Endometrium (tissue), 2 donors: ENCODE data around the gene CCDC120.
A peak's percentile ranks its signal among the peaks of the same experiment; 100 is the strongest.

Experiments
- FAIRE-seq: peaks from 2 replicates; lab custom pipeline; 2012; peaks lifted over from hg19 to GRCh38; lab: Jason Lieb, UNC
- donor health status: control.
- donor health status: control.

CCDC120 gene

DNA sequence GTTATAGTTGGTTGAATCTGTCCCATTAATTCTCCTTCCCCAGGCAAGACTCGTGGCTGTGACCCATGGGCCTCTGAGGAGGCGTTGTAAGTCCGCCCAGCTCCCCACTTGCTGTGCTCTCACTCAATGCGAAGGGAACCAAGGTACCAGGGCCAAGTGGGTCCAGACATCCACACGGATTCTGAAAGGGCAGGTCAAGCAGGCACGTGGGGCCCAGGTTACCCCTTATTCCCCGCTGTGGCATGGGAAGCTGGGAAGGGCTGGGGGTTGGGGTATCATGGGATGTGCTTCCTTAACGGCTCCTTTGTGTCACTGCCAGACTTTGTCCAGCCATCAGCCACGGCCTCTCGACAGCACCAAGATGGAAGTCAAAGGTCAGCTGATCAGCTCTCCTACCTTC, 3.1 kb downstream of the CCDC120 start:
- no peak for FAIRE-seq

DNA sequence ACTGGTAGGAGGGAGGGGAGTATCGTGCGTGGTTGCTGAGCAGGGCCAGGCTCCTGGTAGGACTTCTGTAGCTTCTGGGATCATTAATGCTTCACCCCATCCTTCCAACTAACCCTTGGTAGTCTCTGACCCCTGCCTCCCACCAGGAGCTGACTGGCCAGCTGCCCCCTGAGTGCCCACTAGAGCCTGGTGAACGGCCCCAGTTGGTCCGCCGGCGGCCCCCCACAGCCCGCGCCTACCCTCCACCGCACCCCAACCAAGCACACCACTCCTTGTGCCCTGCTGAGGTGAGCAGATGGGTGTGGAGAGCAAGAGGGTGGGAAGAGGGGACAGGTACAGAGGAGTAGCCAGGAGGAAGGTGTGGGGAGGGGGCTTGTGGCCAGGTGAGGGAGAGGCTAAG, 4.9 kb downstream of the CCDC120 start:
- FAIRE-seq = no peak

DNA sequence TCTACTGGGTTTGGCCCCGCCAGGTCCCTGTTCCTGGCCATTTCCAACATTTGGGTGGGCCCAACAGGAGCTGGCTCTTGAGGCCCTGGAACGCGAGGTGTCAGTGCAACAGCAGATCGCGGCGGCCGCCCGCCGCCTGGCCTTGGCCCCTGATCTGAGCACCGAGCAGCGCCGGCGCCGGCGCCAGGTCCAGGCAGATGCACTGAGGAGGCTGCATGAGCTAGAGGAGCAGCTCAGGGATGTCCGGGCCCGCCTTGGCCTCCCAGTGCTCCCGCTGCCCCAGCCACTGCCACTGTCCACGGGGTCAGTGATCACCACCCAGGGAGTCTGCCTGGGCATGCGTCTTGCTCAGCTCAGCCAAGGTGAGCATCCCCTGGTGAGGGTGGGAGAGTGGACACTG, 5.5 kb downstream of the CCDC120 start:
- FAIRE-seq = no peak

DNA sequence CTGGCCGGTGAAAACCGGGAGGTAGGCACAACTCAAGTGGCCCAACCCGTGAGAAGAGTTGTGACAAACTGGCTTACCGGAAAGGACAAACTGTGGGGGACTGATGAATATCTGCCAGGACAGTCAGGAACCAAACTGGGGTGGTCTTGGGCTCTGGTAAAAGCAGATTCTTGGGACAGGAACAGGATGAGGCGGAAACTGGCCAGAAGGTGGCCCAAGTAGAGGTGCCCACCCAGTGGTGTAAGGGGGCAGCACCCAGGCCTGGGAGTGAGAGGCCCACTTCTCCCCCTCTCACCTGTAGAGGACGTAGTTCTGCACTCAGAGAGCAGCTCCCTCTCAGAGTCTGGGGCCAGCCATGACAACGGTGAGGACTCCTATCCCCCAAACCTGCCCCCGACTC, 5.9 kb downstream of the CCDC120 start:
- FAIRE-seq = no peak

DNA sequence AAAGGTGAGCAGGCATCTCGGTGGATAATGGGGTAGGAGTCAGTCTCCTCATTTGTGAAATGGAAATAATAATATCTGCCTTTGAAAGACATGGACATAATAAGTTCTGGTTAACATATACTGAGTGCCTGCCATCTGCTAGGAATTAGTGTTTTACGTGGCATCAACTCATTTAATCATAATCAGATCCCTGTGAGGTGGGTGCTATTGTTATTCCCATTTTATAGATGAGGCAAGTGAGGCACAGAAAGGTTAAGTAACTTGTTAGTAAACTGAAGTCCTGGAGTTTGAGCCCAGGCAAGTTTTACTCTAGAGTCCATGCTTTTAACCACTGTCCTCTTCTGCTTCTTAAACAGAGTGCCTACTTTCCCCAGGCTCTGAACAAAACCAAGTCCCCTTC, 7.5 kb downstream of the CCDC120 start:
- FAIRE-seq = no peak

DNA sequence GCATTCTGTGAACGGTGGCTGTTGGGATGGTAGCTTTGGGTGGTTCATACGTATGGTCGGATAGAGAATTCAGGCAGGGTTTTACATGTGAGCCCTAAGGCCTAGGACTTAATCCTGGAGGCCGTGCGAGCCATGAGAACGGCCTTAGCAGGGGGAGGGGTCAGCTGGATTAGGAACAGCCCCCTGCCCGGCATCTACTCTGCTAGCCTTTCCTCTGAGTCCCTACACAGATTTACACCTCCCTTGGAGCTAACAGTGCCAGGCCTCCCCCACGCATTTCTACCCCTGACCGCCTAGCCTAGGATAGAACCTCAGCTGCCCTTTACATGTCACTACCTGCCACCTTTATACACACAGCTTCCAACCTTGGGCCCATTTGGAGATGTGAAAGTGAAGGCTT, 7.9 kb downstream of the CCDC120 start:
- FAIRE-seq = no peak

DNA sequence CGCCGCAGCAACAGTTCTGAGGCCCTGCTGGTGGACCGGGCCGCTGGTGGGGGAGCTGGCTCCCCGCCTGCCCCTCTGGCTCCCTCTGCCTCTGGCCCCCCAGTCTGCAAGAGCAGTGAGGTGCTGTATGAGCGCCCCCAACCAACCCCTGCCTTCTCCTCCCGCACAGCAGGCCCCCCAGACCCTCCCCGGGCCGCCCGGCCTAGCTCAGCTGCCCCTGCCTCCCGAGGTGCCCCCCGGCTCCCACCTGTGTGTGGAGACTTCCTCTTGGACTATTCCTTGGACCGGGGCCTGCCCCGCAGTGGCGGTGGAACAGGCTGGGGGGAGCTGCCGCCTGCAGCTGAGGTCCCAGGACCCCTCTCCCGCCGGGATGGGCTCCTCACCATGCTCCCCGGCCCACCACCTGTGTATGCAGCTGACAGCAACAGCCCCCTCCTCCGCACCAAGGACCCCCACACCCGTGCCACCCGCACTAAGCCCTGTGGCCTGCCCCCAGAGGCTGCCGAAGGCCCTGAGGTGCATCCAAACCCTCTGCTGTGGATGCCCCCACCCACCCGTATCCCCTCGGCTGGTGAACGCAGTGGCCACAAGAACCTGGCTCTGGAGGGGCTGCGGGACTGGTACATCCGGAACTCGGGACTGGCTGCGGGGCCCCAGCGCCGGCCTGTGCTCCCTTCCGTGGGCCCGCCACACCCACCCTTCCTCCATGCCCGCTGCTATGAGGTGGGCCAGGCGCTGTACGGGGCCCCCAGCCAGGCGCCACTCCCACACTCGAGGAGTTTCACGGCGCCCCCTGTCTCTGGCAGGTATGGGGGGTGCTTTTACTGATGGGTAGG, 8.7 kb downstream of the CCDC120 start:
- no peak for FAIRE-seq

DNA sequence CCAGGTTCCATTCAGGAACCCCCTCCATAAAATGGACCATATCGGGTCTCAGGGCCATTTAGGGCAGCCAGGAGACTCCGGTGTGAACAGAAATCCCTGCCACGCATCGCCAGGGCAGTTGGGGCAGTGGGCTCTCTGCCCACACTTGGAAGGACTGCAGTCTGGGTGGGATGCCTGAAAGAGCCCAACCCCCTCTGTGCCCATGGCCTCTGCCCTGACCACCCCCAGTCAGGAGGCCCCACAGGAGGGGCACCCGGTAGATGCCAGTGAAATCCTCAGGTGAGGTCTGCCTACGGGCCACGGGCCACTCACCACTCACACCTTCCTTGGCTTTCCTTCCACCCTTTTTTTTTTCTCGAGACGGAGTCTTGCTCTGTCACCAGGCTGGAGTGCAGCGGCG, 10.2 kb downstream of the CCDC120 start:
- no peak for FAIRE-seq

DNA sequence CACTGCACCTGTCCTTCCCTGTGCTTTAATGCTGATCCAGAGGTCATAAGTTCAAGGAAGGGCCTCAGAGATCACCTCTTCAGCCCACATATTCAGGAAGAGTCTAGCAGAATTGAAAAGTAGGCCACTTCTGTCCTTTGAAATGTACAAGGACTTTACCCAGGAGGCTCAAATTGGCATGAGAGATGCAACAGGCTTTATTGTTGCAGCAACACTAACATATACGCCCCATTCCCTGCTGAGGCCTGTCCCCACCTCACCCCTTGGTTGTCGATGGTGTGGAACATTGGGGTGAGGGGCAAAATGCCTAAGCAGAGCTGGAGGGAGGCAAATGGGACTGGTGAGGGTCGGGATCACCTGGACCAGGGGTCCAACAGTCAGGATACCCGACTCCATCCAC, 12.2 kb downstream of the CCDC120 start:
- no peak for FAIRE-seq

DNA sequence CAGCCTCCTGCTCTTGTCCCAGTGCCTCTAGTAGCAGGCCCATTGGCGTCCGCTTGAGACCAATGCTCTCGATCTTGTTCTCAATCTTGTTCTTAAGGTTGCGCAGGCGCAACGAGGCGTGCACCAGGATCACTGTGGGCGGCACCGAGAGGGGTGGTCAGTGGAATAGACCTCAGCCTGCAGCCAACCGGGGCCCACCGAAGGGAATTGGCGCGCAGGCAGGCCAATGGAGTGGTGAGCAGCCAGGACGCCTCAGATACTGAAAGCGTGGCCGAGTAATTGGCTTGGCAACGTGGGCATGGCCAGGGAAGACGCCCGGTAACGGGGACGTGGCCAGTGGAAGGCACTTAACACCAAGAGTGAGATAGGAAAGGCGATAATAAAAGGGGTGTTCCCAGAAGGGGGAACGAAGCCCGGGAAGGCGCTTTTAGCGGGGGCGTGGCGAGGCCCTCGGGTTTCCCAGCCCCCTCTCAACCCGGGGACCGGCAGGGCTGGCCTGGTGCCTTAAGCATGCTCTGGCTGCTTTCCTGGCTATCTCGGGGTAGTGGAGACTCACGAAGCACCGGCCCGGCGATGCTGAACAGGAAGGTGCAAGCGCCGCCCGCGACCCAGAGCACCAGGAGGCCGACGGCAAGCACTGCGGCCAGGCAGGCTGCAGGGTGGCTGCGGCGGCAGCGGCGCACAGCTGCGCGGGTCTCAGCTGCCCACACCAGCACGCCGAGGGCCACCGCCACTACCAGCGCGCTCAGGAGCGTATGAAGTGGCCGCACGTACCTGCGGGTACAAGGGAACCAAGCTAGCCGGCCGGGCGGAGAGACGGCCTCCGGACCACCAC, 13.3 kb downstream of the CCDC120 start:
- FAIRE-seq = no peak

DNA sequence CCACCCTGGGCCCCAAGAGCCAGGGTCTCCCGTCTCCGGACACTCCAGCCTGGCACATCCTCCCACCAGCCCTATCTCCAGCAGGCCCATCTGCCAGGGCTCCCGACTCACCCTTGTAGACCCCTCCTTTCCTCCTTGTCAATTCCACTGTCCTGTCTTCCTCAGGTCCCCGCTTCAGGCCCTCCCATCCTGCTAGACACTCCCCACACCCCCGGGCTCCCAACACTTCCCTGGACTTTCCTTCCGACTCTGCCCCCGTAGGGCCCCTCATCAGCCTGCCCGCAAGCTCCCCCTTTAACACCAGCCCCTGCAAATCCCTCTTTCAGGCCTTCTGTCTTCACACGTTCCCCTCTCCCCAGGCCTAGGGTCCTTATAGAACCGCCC, 13.9 kb downstream of the CCDC120 start:
- FAIRE-seq = no peak

DNA sequence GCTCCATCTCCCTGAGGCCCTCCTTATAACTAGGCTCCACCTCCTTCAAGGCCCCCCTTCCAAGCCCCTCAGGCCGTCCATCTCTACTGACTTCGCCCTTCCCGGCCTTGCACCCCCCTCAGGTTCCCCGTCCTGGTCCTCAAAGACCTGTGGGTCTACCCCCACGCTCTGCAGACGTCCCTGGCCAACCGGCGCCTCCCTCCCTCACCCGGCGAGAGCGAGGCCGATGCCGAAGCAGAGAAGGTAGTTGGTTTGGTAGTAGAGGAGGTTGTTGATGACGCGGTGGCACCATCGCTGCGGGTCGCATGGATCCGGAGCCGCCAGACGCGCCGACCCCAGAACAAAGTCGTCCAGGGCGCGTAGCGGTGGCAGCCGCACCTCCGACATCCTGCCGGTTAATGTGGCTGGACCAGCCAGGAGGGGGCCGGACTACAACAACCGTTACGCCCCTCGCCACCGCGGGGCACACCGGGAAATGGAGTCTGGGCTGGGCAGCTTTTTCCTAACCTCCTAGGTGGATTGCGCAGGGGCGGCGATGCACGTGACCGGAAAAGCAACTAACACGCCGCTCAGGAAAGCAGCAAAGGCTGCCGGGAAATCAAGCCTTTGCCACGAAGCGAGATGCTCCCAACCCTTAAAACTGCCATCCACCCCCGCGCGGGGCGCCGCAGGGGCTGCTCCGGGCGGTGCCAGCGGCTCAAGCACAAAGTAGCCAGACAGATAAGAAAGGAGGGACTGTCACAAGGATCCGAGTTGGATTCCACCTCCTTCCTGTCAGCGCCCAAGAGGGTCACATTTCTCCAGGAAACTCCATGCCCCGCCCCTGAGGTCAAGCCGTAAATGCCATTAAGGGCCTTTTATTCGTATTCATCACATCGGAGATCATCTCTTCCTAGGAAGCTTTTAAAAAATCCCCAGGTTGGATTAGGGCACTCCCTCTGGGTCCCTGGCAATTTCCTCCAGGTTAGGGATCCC, 15.1 kb downstream of the CCDC120 start, which contains the start of gene PRAF2:
Gene PRAF2, minus strand, starts transcription at position 402 of the 975 bp plus-strand sequence. Its CDS starts 15 bp downstream, at position 387.
- peak; percentile 12 for FAIRE-seq

DNA sequence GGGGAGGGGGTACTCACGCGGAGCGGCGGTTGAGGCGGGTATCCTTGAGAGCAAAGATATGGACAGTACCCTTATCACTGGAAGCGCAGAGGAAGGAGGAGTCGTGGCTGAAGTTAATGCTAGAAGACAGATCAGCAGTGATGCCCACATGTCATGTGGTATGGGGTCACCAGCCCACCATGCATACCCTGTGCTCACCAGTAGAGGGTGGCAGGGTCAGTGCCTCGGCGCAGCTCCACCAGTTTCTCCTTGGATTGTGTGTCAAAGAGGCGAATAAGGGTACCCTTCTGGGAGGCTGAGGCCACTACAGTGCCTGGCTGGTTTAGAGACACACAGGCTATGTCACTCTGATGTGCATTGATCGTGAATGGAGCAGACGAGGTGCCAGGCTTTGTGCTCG, 16.5 kb downstream of the CCDC120 start:
- no peak for FAIRE-seq

DNA sequence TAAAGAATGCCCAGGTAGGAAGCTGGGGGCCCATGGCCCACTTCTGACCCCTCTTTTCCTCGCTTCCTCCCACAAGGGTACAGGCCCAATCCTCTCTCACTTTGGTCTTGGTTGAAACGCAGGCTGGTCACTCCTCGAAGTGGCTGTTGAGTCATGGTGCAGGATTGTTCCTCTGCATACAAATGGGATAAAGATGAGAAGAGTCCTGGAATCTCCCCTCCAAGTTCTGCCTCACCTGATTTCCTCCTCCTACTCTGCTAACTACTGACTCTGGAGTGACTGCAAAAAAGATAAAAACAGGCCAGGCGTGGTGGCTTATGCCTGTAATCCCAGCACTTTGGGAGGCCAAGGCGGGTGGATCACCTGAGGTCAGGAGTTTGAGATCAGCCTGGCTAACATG, 19.1 kb downstream of the CCDC120 start:
- no peak for FAIRE-seq

DNA sequence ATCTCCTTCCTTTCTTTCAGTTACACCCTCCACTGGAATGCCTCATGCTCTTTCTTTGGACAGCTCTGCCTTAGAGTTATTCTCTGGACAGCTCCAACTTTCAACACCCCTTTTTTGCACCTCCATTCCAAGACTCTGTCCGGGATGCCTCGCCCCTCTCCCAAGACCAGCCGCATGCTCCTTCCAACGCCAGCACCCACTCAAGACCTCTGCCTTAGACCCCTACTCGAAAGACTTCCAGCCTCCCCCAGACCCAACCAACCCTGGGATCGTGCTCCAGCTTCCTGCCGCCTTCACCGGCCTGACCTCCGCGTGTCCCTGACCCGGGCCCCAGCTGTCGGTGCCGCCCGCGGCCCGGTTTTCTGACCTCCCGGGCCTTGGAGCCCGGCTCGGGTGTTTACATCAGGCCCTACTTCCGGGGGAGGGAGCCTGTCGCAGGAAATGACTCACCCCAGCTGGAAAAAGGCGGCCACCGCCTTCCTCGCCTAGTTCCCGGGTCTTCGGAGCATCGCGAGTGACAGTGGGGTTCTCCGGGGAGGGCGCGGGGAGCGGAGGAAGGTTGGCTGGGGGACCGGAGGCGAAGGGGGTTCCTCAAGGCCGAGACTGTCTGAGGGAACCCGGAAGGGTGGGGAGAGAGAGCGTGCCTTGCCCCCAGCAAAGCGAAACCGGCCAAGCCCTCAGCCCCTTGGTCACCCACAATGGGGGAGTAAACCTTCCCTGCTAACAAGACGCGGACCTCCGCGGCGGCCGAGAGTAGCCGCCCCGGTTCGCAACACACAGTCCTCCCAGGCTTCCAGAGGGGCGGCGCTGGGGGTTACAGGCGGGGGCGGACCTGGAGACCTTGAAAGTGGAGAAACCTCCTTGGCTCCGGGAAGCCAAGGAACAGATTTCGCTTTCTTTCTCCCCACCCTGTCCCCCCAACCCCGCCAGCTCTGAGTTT, 21.0 kb downstream of the CCDC120 start, which contains the start of gene WDR45:
Gene WDR45, minus strand, starts transcription at position 399 of the 940 bp plus-strand sequence. CDS start 1,792 bp downstream, outside the sequence.
- no peak for FAIRE-seq

DNA sequence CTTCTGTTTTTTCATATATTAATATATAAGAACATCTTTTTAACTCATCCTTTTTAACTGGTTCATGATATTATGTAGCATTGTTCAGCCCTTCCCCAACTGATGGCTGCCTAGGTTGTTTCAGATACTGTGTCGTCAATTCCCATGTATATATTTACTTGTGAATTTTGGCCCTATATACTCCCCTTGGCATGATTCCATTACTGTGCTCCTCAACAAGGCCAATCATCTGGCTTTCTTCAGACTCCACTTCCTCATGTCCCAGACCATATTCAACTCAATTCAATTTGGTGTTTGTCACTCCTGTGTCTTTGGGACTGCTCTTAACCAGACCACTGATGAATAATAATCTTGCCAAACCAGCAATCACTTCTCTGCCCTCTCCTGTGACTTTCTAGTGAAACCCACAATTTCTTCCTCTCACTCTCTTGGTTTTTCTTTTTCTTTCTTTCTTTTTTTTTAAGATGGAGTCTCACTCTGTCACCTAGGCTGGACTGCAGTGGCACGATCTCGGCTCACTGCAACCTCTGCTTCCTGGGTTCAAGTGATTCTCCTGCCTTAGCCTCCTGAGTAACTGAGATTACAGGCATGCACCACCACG, 23.6 kb downstream of the CCDC120 start:
- FAIRE-seq = no peak

DNA sequence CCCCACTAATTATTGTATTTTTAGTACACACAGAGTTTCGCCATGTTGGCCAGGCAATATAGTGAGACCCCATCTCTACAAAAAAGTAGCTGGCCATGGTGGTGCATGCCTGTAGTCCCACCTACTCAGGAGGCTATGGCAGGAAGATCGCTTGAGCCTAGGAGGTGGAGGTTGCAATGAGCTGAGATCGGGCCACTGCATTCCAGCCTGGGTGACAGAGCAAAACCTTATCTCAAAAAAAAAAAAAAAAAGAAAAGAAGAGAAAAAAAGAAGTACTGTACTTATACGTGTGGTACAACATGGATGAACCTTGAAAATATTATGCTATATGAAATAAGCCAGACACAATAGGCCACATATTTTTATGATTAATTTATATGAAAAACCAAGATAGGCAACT, 30.8 kb downstream of the CCDC120 start:
- FAIRE-seq = no peak

DNA sequence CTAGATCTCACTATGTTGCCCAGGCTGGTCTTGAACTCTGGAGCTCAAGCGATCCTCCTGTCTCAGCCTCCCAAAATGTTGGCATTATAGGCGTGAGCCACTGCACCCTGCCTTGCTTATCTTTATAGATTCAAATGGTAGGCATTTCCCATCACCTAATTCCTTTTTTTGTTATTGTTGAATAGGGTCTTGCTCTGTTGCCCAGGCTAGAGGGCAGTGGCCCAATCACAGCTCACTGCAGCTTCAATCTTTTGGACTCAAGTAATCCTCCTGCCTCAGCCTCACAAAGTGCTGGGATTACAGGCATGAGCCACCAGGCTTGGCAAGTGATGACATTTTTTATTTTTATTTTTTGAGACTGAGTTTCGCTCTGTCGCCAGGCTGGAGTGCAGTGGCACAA, 37.6 kb downstream of the CCDC120 start:
- FAIRE-seq = no peak

DNA sequence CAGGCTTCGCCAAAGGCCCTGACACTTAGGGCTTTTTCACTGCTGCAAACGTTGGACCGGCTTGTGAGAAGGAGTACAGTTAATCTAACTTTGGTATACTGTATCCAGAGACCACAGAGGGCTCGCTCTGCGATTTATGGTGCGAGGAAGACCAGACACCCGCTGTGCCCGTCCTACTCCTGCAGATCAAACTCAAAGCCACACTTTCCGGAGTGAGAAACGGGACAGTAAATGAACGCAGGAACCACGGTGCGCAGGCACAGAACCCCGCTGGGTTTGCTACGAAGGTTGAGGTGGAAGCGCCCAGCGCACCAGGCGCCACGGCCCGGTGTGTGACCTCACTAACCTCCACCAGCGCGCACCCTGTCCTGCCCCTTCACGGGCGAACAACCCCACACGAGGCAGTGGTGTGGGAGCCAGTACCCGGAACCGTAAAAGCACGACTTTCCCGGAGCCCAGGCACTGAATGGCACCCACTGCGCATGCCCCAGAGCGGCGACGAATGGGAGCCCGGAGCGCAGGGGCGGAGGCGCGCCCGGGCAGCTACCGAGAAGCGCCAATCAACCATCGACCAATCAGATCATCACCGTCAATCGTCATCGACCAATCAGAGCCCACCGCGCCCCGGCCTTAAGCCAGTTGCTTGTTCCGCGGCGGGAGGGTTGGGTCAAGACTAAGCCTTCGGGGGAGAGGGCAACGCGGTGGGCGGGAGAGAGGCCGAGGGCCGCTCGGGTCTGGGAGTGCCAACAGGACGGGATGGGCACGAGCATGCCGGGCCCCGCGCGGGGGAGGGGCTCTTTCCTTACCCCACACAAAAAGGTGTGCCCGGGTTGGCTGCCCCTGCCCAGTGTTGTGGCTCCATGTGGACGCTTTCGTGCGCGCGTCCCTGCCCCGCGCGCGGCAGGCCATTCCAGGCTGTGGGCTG, 42.2 kb downstream of the CCDC120 start:
- peak; percentile 51 for FAIRE-seq
